ENCODE results near the gene TSPAN4.

The TSPAN4 gene

GRCh38 chr11:832529-833113 lies 10.0 kb upstream of the TSPAN4 start, which contains the start of gene CD151:
CD151 (plus strand) TSS chr11:832952; CDS start chr11:836070, 3,118 bp downstream.
- H3K36me3 ChIP-seq (ENCODE audit: insufficient read depth, low read length) = peaks cover 10% of the 10 kb centered on the region
- peak within 1 kb of the TSS; percentile 60 for H3K4me2 ChIP-seq (ENCODE audit: insufficient read depth, low read length)
- peak within 1 kb of the TSS; percentile 38; the same call in 1 of the 2 replicates for H2AFZ ChIP-seq (ENCODE audit: low read depth, low read length)
- peaks cover 14% of the 10 kb centered on the region for H4K20me1 ChIP-seq (ENCODE audit: insufficient read depth, low read length)
- no peak within 1 kb of the TSS for H3K27ac ChIP-seq (ENCODE audit: low read length)
- TF ChIP-seq CTCF (IDR thresholded peaks at IDR 0.05; ENCODE audit: borderline replicate concordance, extremely low read depth, low read length, poor library complexity, severe bottlenecking) (no peak), EZH2 (IDR thresholded peaks at IDR 0.05; ENCODE audit: borderline replicate concordance, low read depth, low read length, severe bottlenecking) (no peak)
- no peak for DNase-seq
- H3K4me3 ChIP-seq (ENCODE audit: low read depth in 1 of 2, low read length in 2 of 2) = peak within 1 kb of the TSS; percentile 11 to 51; a peak in 3 of 4 replicates
- ATAC-seq (ENCODE audit: insufficient read depth, low read depth) = peak; percentile 68
- H3K79me2 ChIP-seq (ENCODE audit: insufficient read depth, low read length) = no peaks in the 10 kb centered on the region
- no peaks in the 10 kb centered on the region for H3K9me3 ChIP-seq (ENCODE audit: insufficient read depth, low read length, severe bottlenecking)
- H3K9ac ChIP-seq (ENCODE audit: low read depth, low read length) = peak within 1 kb of the TSS; percentile 53
- H3K27me3 ChIP-seq (ENCODE audit: insufficient read depth, low read length, poor library complexity) = peaks cover 35% of the 10 kb centered on the region
- H3K4me1 ChIP-seq (ENCODE audit: insufficient read depth, low read length) = peaks cover 17% of the 10 kb centered on the region

GRCh38 chr11:833114-833791 lies 9.4 kb upstream of the TSPAN4 start:
- Histone ChIP-seq H4K20me1 (ENCODE audit: insufficient read depth, low read length) (peaks cover 10% of the 10 kb centered on the region), H3K36me3 (ENCODE audit: insufficient read depth, low read length) (peaks cover 16% of the 10 kb centered on the region), H2AFZ (ENCODE audit: low read depth, low read length) (no peak overlapping the region), H3K27me3 (ENCODE audit: insufficient read depth, low read length, poor library complexity) (peaks cover 29% of the 10 kb centered on the region), H3K9ac (ENCODE audit: low read depth, low read length) (peak overlapping the region; percentile 53; the same call in 1 of the 2 replicates), H3K9me3 (ENCODE audit: insufficient read depth, low read length, severe bottlenecking) (no peaks in the 10 kb centered on the region), H3K27ac (ENCODE audit: low read length) (no peak overlapping the region), H3K4me1 (ENCODE audit: insufficient read depth, low read length) (peaks cover 15% of the 10 kb centered on the region), H3K4me2 (ENCODE audit: insufficient read depth, low read length) (peak overlapping the region; percentile 60), H3K4me3 (ENCODE audit: low read depth in 1 of 2, low read length in 2 of 2) (peak overlapping the region; percentile 11 to 51; a peak in 3 of 4 replicates), H3K79me2 (ENCODE audit: insufficient read depth, low read length) (no peaks in the 10 kb centered on the region)
- no peak for ATAC-seq (ENCODE audit: insufficient read depth, low read depth)
- no peak for DNase-seq
- TF ChIP-seq CTCF (IDR thresholded peaks at IDR 0.05; ENCODE audit: borderline replicate concordance, extremely low read depth, low read length, poor library complexity, severe bottlenecking) = no peak
- TF ChIP-seq EZH2 (IDR thresholded peaks at IDR 0.05; ENCODE audit: borderline replicate concordance, low read depth, low read length, severe bottlenecking) = no peak

DNA sequence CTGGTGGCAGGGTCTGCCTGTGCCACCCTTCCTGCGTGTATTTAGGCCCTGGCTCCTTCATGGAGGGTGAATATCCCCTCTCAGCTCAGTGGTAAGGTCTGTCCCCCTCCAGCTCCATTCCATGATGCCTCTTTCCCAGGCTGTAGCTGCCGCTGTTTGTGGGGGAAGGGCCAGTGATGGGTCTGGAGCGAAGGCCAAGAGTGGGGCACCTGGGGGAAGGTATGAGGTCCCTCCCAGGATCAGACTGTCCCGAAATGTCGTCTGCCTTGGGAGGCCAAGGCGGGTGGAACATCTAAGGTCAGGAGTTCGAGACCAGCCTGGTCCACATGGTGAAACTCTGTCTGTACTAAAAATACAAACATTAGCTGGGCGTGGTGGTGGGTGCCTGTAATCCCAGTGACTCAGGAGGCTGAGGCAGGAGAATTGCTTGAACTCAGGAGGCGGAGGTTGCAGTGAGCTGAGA lies 8.8 kb upstream of the TSPAN4 start:
- peaks cover 23% of the 10 kb centered on the region for H3K36me3 ChIP-seq (ENCODE audit: insufficient read depth, low read length)
- no peak overlapping the region for H3K4me3 ChIP-seq (ENCODE audit: low read depth in 1 of 2, low read length in 2 of 2)
- no peaks in the 10 kb centered on the region for H3K79me2 ChIP-seq (ENCODE audit: insufficient read depth, low read length)
- TF ChIP-seq EZH2 (IDR thresholded peaks at IDR 0.05; ENCODE audit: borderline replicate concordance, low read depth, low read length, severe bottlenecking) (no peak), CTCF (IDR thresholded peaks at IDR 0.05; ENCODE audit: borderline replicate concordance, extremely low read depth, low read length, poor library complexity, severe bottlenecking) (no peak)
- peaks cover 22% of the 10 kb centered on the region for H3K27me3 ChIP-seq (ENCODE audit: insufficient read depth, low read length, poor library complexity)
- ATAC-seq (ENCODE audit: insufficient read depth, low read depth) (no peak), DNase-seq (no peak)
- peak overlapping the region; percentile 60 for H3K4me2 ChIP-seq (ENCODE audit: insufficient read depth, low read length)
- no peak overlapping the region for H3K27ac ChIP-seq (ENCODE audit: low read length)
- no peak overlapping the region; the same call in 1 of the 2 replicates for H3K9ac ChIP-seq (ENCODE audit: low read depth, low read length)
- H3K9me3 ChIP-seq (ENCODE audit: insufficient read depth, low read length, severe bottlenecking) = no peaks in the 10 kb centered on the region
- no peak overlapping the region for H2AFZ ChIP-seq (ENCODE audit: low read depth, low read length)
- peaks cover 15% of the 10 kb centered on the region for H3K4me1 ChIP-seq (ENCODE audit: insufficient read depth, low read length)
- peaks cover 7% of the 10 kb centered on the region for H4K20me1 ChIP-seq (ENCODE audit: insufficient read depth, low read length)

All from DND-41 (cell line).